HepG2 (cell line): ENCODE data around the gene FITM1. TPM values are rescaled to one million over a fixed set of nuclear protein-coding genes. Genes with fewer than 3 reads are reported as not detected.
A peak's percentile ranks its signal among the peaks of the same experiment; 100 is the strongest.

Experiments used
- ATAC-seq: fragments of 200-7000 bp; cut with Tn5 transposase; 3 replicates; pipeline ENCODE4 v1.9.1; 2020; ENCODE audit warnings: mild to moderate bottlenecking, moderate library complexity
- BruUV-seq: library from RNA; stranded (reverse); fragments of 400-500 nt; replicated peaks from 2 replicates; lab custom pipeline; 2021; lab: Mats Ljungman, UMichigan
- CTCF ChIA-PET: fragments of 300-600 bp; formaldehyde crosslinking; extraction: SDS; loops from one replicate; lab custom pipeline; 2021; ENCODE audit warnings: low total read pairs, inconsistent platforms, low intra/inter-chr PET ratio; lab: Yijun Ruan, JAX
- POLR2A ChIA-PET: fragments of 350-600 bp; sonication (Branson Sonifier 250); formaldehyde crosslinking; loops from one replicate; lab custom pipeline; 2020; ENCODE audit warnings: antibody characterized with exemption, inconsistent platforms; lab: Yijun Ruan, JAX
- DNase-seq: peaks from one replicate; pipeline ENCODE4 v3.0.0-alpha.2; 2015; ENCODE audit warnings: low spot score
- FAIRE-seq: peaks from 3 replicates; lab custom pipeline; 2011; peaks lifted over from hg19 to GRCh38; lab: Jason Lieb, UNC
- H2AFZ ChIP-seq: one replicate; pipeline ENCODE4 v1.6.1; 2011; ENCODE audit warnings: low read length, inconsistent platforms
- H3K27ac ChIP-seq: fragments of 300-600 bp; 3 replicates; pipeline ENCODE4 v1.8.0; 2011; ENCODE audit warnings: mixed run types, mild to moderate bottlenecking, mixed read lengths, low read length, inconsistent platforms; ENCODE audit not compliant: insufficient read depth; ENCODE audit errors: extremely low read length
- H3K27me3 ChIP-seq, 2 experiments: fragments of 200-600 bp in 1 of 2; 2 replicates in 1 of 2; 3 replicates in 1 of 2; pipeline versions ENCODE4 v1.6.0 to v1.8.0; 2011; ENCODE audit warnings: low read length in 2 of 2, mild to moderate bottlenecking in 2 of 2, moderate library complexity in 2 of 2, inconsistent platforms in 1 of 2; ENCODE audit not compliant: insufficient read depth in 2 of 2, control insufficient read depth in 1 of 2
- H3K36me3 ChIP-seq, 2 experiments: fragments of 200-600 bp in 1 of 2; replicated peaks in 1 of 2; 2 replicates in 1 of 2; 3 replicates in 1 of 2; pipeline versions ENCODE4 v1.5.1 to v1.8.0; 2011; ENCODE audit warnings: low read length in 2 of 2, inconsistent platforms in 1 of 2; ENCODE audit not compliant: insufficient read depth in 2 of 2, control insufficient read depth in 1 of 2
- H3K4me1 ChIP-seq: 2 replicates; pipeline ENCODE4 v1.5.1; 2012; ENCODE audit warnings: low read length, inconsistent platforms; ENCODE audit not compliant: insufficient read depth
- H3K4me2 ChIP-seq: 2 replicates; pipeline ENCODE4 v1.6.0; 2011; ENCODE audit warnings: low read depth, low read length, inconsistent platforms
- H3K4me3 ChIP-seq, 3 experiments: fragments of 200-600 bp in 1 of 3; sonication (generic), shearing (Covaris generic) in 1 of 3; replicated peaks in 1 of 3; 2 replicates each; pipeline ENCODE4 v1.5.1; 2011 to 2016; ENCODE audit warnings: low read length in 3 of 3, inconsistent platforms in 2 of 3, low read depth in 2 of 3, mild to moderate bottlenecking in 2 of 3, control low read depth in 1 of 3, mixed read lengths in 1 of 3; ENCODE audit not compliant: insufficient read depth in 1 of 3
- H3K79me2 ChIP-seq: one replicate; pipeline ENCODE4 v1.6.1; 2011; ENCODE audit warnings: low read length, inconsistent platforms; ENCODE audit not compliant: insufficient read depth
- H3K9ac ChIP-seq: 2 replicates; pipeline ENCODE4 v1.6.0; 2011; ENCODE audit warnings: mild to moderate bottlenecking, low read depth, low read length, inconsistent platforms; ENCODE audit not compliant: insufficient read depth
- H3K9me3 ChIP-seq: 2 replicates; pipeline ENCODE4 v1.5.1; 2012; ENCODE audit warnings: mild to moderate bottlenecking, low read length
- H4K20me1 ChIP-seq: 2 replicates; pipeline ENCODE4 v1.6.0; 2011; ENCODE audit warnings: inconsistent platforms, mild to moderate bottlenecking, low read length, moderate library complexity; ENCODE audit not compliant: insufficient read depth
- GZF1 ChIP-seq: sonication (generic); formaldehyde crosslinking; IDR thresholded peaks from 2 replicates; pipeline ENCODE4 v1.5.1; 2020; ENCODE audit warnings: mild to moderate bottlenecking, missing genetic modification reagents
- MED8 ChIP-seq: sonication (generic); formaldehyde crosslinking; IDR thresholded peaks from 2 replicates; pipeline ENCODE4 v1.8.1; 2023; ENCODE audit warnings: mild to moderate bottlenecking, missing genetic modification reagents; ENCODE audit not compliant: insufficient replicate concordance
- MTF1 ChIP-seq: sonication (generic); formaldehyde crosslinking; IDR thresholded peaks from 2 replicates; pipeline ENCODE4 v1.5.0; 2020; ENCODE audit warnings: missing genetic modification reagents
- NR2F1 ChIP-seq, 2 experiments: fragments of 450-650 bp in 1 of 2; formaldehyde crosslinking in 1 of 2; IDR thresholded peaks; 2 replicates each; pipeline versions ENCODE4 v1.5.0 to v1.6.1; 2016 to 2020; ENCODE audit warnings: mild to moderate bottlenecking in 1 of 2, missing compliant biosample characterization in 1 of 2, missing genetic modification reagents in 1 of 2, moderate library complexity in 1 of 2
- PAXIP1 ChIP-seq: sonication (generic); formaldehyde crosslinking; conservative IDR thresholded peaks from 2 replicates; pipeline ENCODE4 v1.4.0; 2020; ENCODE audit warnings: mild to moderate bottlenecking, missing genetic modification reagents, moderate library complexity
- RXRA ChIP-seq: sonication (generic); formaldehyde crosslinking; IDR thresholded peaks from 2 replicates; pipeline ENCODE4 v1.5.1; 2020; ENCODE audit warnings: missing genetic modification reagents
- ZBTB33 ChIP-seq: sonication (generic); formaldehyde crosslinking; IDR thresholded peaks from 2 replicates; pipeline ENCODE4 v1.4.0; 2020; ENCODE audit warnings: missing genetic modification reagents
- ZBTB34 ChIP-seq: sonication (generic); formaldehyde crosslinking; IDR thresholded peaks from 2 replicates; pipeline ENCODE4 v1.8.0; 2022; ENCODE audit warnings: mild to moderate bottlenecking, missing genetic modification reagents
- ZBTB38 ChIP-seq: sonication (generic); formaldehyde crosslinking; IDR thresholded peaks from 2 replicates; pipeline ENCODE4 v1.5.1; 2020; ENCODE audit warnings: mild to moderate bottlenecking, missing genetic modification reagents
- ZFP82 ChIP-seq: sonication (generic); formaldehyde crosslinking; IDR thresholded peaks from 2 replicates; pipeline ENCODE4 v1.5.1; 2020; ENCODE audit warnings: mild to moderate bottlenecking, missing genetic modification reagents, borderline replicate concordance
- ZFY ChIP-seq: sonication (generic); formaldehyde crosslinking; IDR thresholded peaks from 2 replicates; pipeline ENCODE4 v1.4.0; 2020; ENCODE audit warnings: missing genetic modification reagents
- ZNF263 ChIP-seq: sonication (generic); formaldehyde crosslinking; IDR thresholded peaks from 2 replicates; pipeline ENCODE4 v1.4.0; 2020; ENCODE audit warnings: missing genetic modification reagents
- ZNF496 ChIP-seq: sonication (generic); formaldehyde crosslinking; IDR thresholded peaks from 2 replicates; pipeline ENCODE4 v1.8.1; 2023; ENCODE audit warnings: mild to moderate bottlenecking, moderate library complexity, missing genetic modification reagents; ENCODE audit not compliant: insufficient replicate concordance
- ZNF549 ChIP-seq: sonication (generic); formaldehyde crosslinking; IDR thresholded peaks from 2 replicates; pipeline ENCODE4 v1.5.0; 2020; ENCODE audit warnings: missing genetic modification reagents
- ZNF550 ChIP-seq: sonication (generic); formaldehyde crosslinking; IDR thresholded peaks from 2 replicates; pipeline ENCODE4 v1.4.0; 2020; ENCODE audit warnings: mild to moderate bottlenecking, missing genetic modification reagents, borderline replicate concordance
- ZNF556 ChIP-seq: sonication (generic); formaldehyde crosslinking; IDR thresholded peaks from 2 replicates; pipeline ENCODE4 v1.4.0; 2020; ENCODE audit warnings: mild to moderate bottlenecking, missing genetic modification reagents, borderline replicate concordance
- WGBS: methylation state at CpG from one replicate; pipeline ENCODE4 v1.1.6; 2017; ENCODE audit warnings: low lambda C conversion rate; 5-methylcytosine and 5-hydroxymethylcytosine counted together
- in situ Hi-C: cut with HindIII; loops from 2 replicates; pipeline ENCODE4 v1.10.0; 2017; ENCODE audit warnings: low pct_unique_long_range_greater_than_20kb; ENCODE audit not compliant: extremely low pct_ligation_motif_present
- intact Hi-C: fragments of 100-400 bp; cut with micrococcal nuclease; formaldehyde crosslinking; loops from one replicate; pipeline ENCODE4 v1.10.0; 2022; ENCODE audit not compliant: unreplicated experiment
- polyA plus RNA-seq, 8 experiments: library from polyadenylated mRNA; depleted of rRNA in 3 of 8; stranded (reverse) in 7 of 8; unstranded in 1 of 8; fragments of >200 nt; fragmentation: Illumina TruSeq in 4 of 8; extraction: Trizol in 4 of 8; gene quantifications; 2 replicates each; pipeline versions ENCODE4 v1.2.1 to v1.2.3, GENCODE V29; 2011 to 2016; ENCODE audit warnings: low read depth in 4 of 8, missing spikeins in 1 of 8, mixed read lengths in 1 of 8; ENCODE audit not compliant: insufficient read depth in 1 of 8
- total RNA-seq, 5 experiments: library from RNA; depleted of rRNA; stranded (reverse); fragments of >200 nt; fragmentation: Illumina TruSeq; extraction: Trizol; gene quantifications; 2 replicates each; pipeline ENCODE4 v1.2.3, GENCODE V29; 2016; ENCODE audit warnings: low read depth in 1 of 5

FITM1 gene
- total and polyA plus RNA-seq, 2 of the 13 experiments (the other 11 are each of a cell fraction or from before 2014, with no cell fraction given): 2.7 to 5.8 TPM

GRCh38 chr14:24146978-24147760 lies 16.7 kb downstream of the FITM1 start, which contains the start of gene RNF31:
Gene RNF31 (plus strand): TSS chr14:24147498. CDS start chr14:24147699, 201 bp downstream.
- POLR2A ChIA-PET: interaction anchor here (0.6 to 8.5 kb wide), 66 partner anchors 11 to 1558 kb away, joined by 3 to 279 read pairs (median 5); partner anchors contain the start of genes ACIN1, BCL2L2, C14orf119 and CARMIL3
- no TSS peak for BruUV-seq
- TF ChIP-seq ZNF496 (CRISPR knock-in tag) (no peak), RXRA (CRISPR knock-in tag) (peak; percentile 80; the same call in 1 of the 2 replicates), ZNF549 (peak; percentile 81; the same call in 1 of the 2 replicates), MTF1 (CRISPR knock-in tag) (no peak), ZNF556 (peak; percentile 57; the same call in 1 of the 2 replicates), ZBTB33 (CRISPR knock-in tag) (no peak; the same call in 1 of the 2 replicates), NR2F1 (CRISPR knock-in tag; IDR thresholded peaks at IDR 0.05) (no peak; a peak in 1 of 4 replicates), ZNF550 (peak; percentile 99), ZBTB38 (CRISPR knock-in tag) (peak; percentile 85), ZNF263 (CRISPR knock-in tag) (peak; percentile 86), MED8 (CRISPR knock-in tag) (peak; percentile 11), ZFP82 (CRISPR knock-in tag) (no peak), ZFY (peak; percentile 98), ZBTB34 (CRISPR knock-in tag) (no peak), GZF1 (CRISPR knock-in tag) (peak; percentile 14; the same call in 1 of the 2 replicates), PAXIP1 (CRISPR knock-in tag) (peak; percentile 11; the same call in 1 of the 2 replicates)

More at GRCh38 chr14:24146978-24147760, 16.7 kb downstream of the FITM1 start, which contains the start of gene RNF31:
- Histone ChIP-seq H3K4me1 (peaks cover 59% of the 10 kb centered on the region), H3K9me3 (no peaks in the 10 kb centered on the region), H4K20me1 (peaks cover 7% of the 10 kb centered on the region), H3K27me3 (peaks cover 0 to 3% of the 10 kb centered on the region in 2 experiments; a peak in 1 of 5 replicates), H3K4me3 (peak within 1 kb of the TSS; percentile 91 to 100 (median 96)), H3K4me2 (peak within 1 kb of the TSS; percentile 98), H2AFZ (peak within 1 kb of the TSS; percentile 21), H3K36me3 (peaks cover 39 to 54% of the 10 kb centered on the region in 2 experiments), H3K27ac (peak within 1 kb of the TSS; percentile 76), H3K9ac (peak within 1 kb of the TSS; percentile 95), H3K79me2 (peaks cover 40% of the 10 kb centered on the region)
- peak; percentile 90 for ATAC-seq
- peak; percentile 100 for FAIRE-seq
- in situ Hi-C loops (loop anchor here (25.0 kb wide), 1 partner anchor 835 kb away; the partner anchor contains the start of genes BCL2L2, PABPN1 and PPP1R3E), intact Hi-C loops (loop anchor here (1.0 kb wide), 3 partner anchors 14 to 41 kb away; partner anchors contain the start of genes DCAF11, IPO4, IRF9 and NRL)
- DNase-seq: peak; percentile 100
- CTCF ChIA-PET: no interaction called here
- WGBS: 1% methylated on average over 55 of the region's 57 CpGs
